Measurements from ENCODE around the gene MYO1C.
A peak's percentile ranks its signal among the peaks of the same experiment; 100 is the strongest.
"Not testable (repeated sequence)": the region's sequence is repeated elsewhere in the genome, so short reads cannot be mapped to it uniquely, and the experiment has no call there.

MYO1C gene, protein sequence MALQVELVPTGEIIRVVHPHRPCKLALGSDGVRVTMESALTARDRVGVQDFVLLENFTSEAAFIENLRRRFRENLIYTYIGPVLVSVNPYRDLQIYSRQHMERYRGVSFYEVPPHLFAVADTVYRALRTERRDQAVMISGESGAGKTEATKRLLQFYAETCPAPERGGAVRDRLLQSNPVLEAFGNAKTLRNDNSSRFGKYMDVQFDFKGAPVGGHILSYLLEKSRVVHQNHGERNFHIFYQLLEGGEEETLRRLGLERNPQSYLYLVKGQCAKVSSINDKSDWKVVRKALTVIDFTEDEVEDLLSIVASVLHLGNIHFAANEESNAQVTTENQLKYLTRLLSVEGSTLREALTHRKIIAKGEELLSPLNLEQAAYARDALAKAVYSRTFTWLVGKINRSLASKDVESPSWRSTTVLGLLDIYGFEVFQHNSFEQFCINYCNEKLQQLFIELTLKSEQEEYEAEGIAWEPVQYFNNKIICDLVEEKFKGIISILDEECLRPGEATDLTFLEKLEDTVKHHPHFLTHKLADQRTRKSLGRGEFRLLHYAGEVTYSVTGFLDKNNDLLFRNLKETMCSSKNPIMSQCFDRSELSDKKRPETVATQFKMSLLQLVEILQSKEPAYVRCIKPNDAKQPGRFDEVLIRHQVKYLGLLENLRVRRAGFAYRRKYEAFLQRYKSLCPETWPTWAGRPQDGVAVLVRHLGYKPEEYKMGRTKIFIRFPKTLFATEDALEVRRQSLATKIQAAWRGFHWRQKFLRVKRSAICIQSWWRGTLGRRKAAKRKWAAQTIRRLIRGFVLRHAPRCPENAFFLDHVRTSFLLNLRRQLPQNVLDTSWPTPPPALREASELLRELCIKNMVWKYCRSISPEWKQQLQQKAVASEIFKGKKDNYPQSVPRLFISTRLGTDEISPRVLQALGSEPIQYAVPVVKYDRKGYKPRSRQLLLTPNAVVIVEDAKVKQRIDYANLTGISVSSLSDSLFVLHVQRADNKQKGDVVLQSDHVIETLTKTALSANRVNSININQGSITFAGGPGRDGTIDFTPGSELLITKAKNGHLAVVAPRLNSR

GRCh38 chr17:1492249-1493206 is at the start of gene MYO1C:
MYO1C (minus strand) TSS chr17:1492686; CDS start chr17:1492487, 199 bp downstream.
- H3K4me3 ChIP-seq (ENCODE audit: low read length in 2 of 2) = peak within 1 kb of the TSS; percentile 38 to 67
- H3K27me3 ChIP-seq (ENCODE audit: control insufficient read depth in 1 of 2, insufficient read depth in 2 of 2, low read length in 2 of 2) = no peaks in the 10 kb centered on the region
- peaks cover 0 to 8% of the 10 kb centered on the region in 2 donors for H3K36me3 ChIP-seq (ENCODE audit: control insufficient read depth in 2 of 2, insufficient read depth in 2 of 2, low read length in 2 of 2)
- H3K27ac ChIP-seq (ENCODE audit: low read length) = peak within 1 kb of the TSS; percentile 84
- peak within 1 kb of the TSS; percentile 64 to 71 for H3K9ac ChIP-seq (ENCODE audit: low read length in 2 of 2)
- H3K9me3 ChIP-seq (ENCODE audit: control insufficient read depth in 2 of 2, low read length in 2 of 2) = no peaks in the 10 kb centered on the region
- H3K4me1 ChIP-seq (ENCODE audit: control insufficient read depth, insufficient read depth, low read length) = peaks cover 85% of the 10 kb centered on the region

DNA sequence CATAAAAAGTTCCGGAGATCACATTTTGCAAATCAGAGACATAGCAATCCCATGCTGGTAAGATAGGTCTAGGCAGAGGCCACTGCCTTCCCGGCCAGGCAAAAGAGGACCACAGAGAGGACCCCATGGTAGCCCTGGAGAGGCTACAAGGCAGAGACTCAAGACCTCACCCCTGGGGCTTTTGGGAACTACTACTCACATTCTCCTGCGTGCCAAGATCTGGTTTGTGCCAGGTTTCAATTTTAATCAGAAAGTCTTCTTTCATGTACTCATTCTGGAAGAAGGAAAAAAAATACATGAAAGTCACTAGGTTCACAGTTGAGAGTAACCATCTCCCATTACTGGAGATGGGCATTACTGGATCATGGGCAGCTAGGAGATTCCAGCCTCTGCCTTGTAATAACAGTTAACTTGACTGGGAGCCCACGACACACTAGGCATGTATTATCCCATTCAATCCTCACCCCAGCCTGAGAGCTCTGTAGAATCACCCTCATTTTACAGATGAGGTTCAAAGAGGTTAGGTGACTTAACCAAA is 49.0 kb upstream of the MYO1C start:
- Histone ChIP-seq H3K27me3 (ENCODE audit: control insufficient read depth in 1 of 2, insufficient read depth in 2 of 2, low read length in 2 of 2) (no peaks in the 10 kb centered on the region), H3K9me3 (ENCODE audit: control insufficient read depth in 2 of 2, low read length in 2 of 2) (no peaks in the 10 kb centered on the region), H3K27ac (ENCODE audit: low read length) (no peak overlapping the region), H3K4me1 (ENCODE audit: control insufficient read depth, insufficient read depth, low read length) (no peaks in the 10 kb centered on the region), H3K36me3 (ENCODE audit: control insufficient read depth in 2 of 2, insufficient read depth in 2 of 2, low read length in 2 of 2) (peaks cover 44 to 52% of the 10 kb centered on the region in 2 donors), H3K4me3 (ENCODE audit: low read length in 2 of 2) (no peak overlapping the region), H3K9ac (ENCODE audit: low read length in 2 of 2) (no peak overlapping the region)

DNA sequence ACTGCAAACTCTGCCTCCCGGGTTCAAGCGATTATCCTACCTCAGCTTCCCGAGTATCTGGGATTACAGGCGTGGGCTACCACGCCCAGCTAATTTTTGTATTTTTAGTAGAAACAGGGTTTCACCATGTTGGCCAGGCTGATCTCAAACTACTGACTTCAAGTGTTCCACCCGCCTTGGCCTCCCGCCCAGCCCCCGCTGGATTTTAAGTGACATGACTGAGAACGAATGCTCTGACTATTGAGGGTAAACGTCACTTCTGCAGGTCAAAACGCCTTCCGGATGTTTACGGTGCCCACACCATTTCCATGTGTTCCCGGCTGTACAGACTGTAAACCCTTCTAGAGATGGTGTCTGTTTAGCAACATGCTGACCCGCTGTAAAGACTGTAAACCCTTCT is 47.3 kb upstream of the MYO1C start:
- no peaks in the 10 kb centered on the region for H3K9me3 ChIP-seq (ENCODE audit: control insufficient read depth in 2 of 2, low read length in 2 of 2)
- H3K4me3 ChIP-seq (ENCODE audit: low read length in 2 of 2) = no peak overlapping the region
- H3K9ac ChIP-seq (ENCODE audit: low read length in 2 of 2) = no peak overlapping the region
- H3K27me3 ChIP-seq (ENCODE audit: control insufficient read depth in 1 of 2, insufficient read depth in 2 of 2, low read length in 2 of 2) = no peaks in the 10 kb centered on the region
- H3K27ac ChIP-seq (ENCODE audit: low read length) = no peak overlapping the region
- H3K36me3 ChIP-seq (ENCODE audit: control insufficient read depth in 2 of 2, insufficient read depth in 2 of 2, low read length in 2 of 2) = peaks cover 39 to 51% of the 10 kb centered on the region in 2 donors
- peaks cover 4% of the 10 kb centered on the region for H3K4me1 ChIP-seq (ENCODE audit: control insufficient read depth, insufficient read depth, low read length)

GRCh38 chr17:1535737-1536136 is 43.3 kb upstream of the MYO1C start:
- Histone ChIP-seq H3K36me3 (ENCODE audit: control insufficient read depth in 2 of 2, insufficient read depth in 2 of 2, low read length in 2 of 2) (peaks cover 46 to 53% of the 10 kb centered on the region in 2 donors), H3K9ac (ENCODE audit: low read length in 2 of 2) (no peak overlapping the region), H3K27ac (ENCODE audit: low read length) (no peak overlapping the region), H3K4me1 (ENCODE audit: control insufficient read depth, insufficient read depth, low read length) (peaks cover 4% of the 10 kb centered on the region), H3K4me3 (ENCODE audit: low read length in 2 of 2) (no peak overlapping the region), H3K9me3 (ENCODE audit: control insufficient read depth in 2 of 2, low read length in 2 of 2) (no peaks in the 10 kb centered on the region), H3K27me3 (ENCODE audit: control insufficient read depth in 1 of 2, insufficient read depth in 2 of 2, low read length in 2 of 2) (no peaks in the 10 kb centered on the region)

- H3K36me3 ChIP-seq (ENCODE audit: control insufficient read depth in 2 of 2, insufficient read depth in 2 of 2, low read length in 2 of 2) = peaks cover 40 to 50% of the 10 kb centered on the region in 2 donors
- H3K4me1 ChIP-seq (ENCODE audit: control insufficient read depth, insufficient read depth, low read length) = peaks cover 4% of the 10 kb centered on the region
- H3K27ac ChIP-seq (ENCODE audit: low read length) = no peak overlapping the region
Observed at GRCh38 chr17:1533661-1534325, 41.3 kb upstream of the MYO1C start.

GRCh38 chr17:1532836-1533602 is 40.5 kb upstream of the MYO1C start:
- Histone ChIP-seq H3K36me3 (ENCODE audit: control insufficient read depth in 2 of 2, insufficient read depth in 2 of 2, low read length in 2 of 2) (peaks cover 32 to 44% of the 10 kb centered on the region in 2 donors), H3K9ac (ENCODE audit: low read length in 2 of 2) (no peak overlapping the region), H3K4me1 (ENCODE audit: control insufficient read depth, insufficient read depth, low read length) (peaks cover 4% of the 10 kb centered on the region), H3K4me3 (ENCODE audit: low read length in 2 of 2) (no peak overlapping the region), H3K9me3 (ENCODE audit: control insufficient read depth in 2 of 2, low read length in 2 of 2) (no peaks in the 10 kb centered on the region), H3K27me3 (ENCODE audit: control insufficient read depth in 1 of 2, insufficient read depth in 2 of 2, low read length in 2 of 2) (no peaks in the 10 kb centered on the region), H3K27ac (ENCODE audit: low read length) (no peak overlapping the region)

More at GRCh38 chr17:1533661-1534325, 41.3 kb upstream of the MYO1C start:
- no peak overlapping the region for H3K4me3 ChIP-seq (ENCODE audit: low read length in 2 of 2)
- H3K9ac ChIP-seq (ENCODE audit: low read length in 2 of 2) = no peak overlapping the region
- no peaks in the 10 kb centered on the region for H3K27me3 ChIP-seq (ENCODE audit: control insufficient read depth in 1 of 2, insufficient read depth in 2 of 2, low read length in 2 of 2)
- H3K9me3 ChIP-seq (ENCODE audit: control insufficient read depth in 2 of 2, low read length in 2 of 2) = no peaks in the 10 kb centered on the region

- Histone ChIP-seq H3K27ac (ENCODE audit: low read length) (no peak overlapping the region), H3K9me3 (ENCODE audit: control insufficient read depth in 2 of 2, low read length in 2 of 2) (no peaks in the 10 kb centered on the region), H3K4me1 (ENCODE audit: control insufficient read depth, insufficient read depth, low read length) (no peaks in the 10 kb centered on the region), H3K36me3 (ENCODE audit: control insufficient read depth in 2 of 2, insufficient read depth in 2 of 2, low read length in 2 of 2) (peaks cover 35 to 43% of the 10 kb centered on the region in 2 donors), H3K27me3 (ENCODE audit: control insufficient read depth in 1 of 2, insufficient read depth in 2 of 2, low read length in 2 of 2) (no peaks in the 10 kb centered on the region), H3K9ac (ENCODE audit: low read length in 2 of 2) (no peak overlapping the region), H3K4me3 (ENCODE audit: low read length in 2 of 2) (no peak overlapping the region)
Observed at GRCh38 chr17:1529863-1530262, 37.4 kb upstream of the MYO1C start.

DNA sequence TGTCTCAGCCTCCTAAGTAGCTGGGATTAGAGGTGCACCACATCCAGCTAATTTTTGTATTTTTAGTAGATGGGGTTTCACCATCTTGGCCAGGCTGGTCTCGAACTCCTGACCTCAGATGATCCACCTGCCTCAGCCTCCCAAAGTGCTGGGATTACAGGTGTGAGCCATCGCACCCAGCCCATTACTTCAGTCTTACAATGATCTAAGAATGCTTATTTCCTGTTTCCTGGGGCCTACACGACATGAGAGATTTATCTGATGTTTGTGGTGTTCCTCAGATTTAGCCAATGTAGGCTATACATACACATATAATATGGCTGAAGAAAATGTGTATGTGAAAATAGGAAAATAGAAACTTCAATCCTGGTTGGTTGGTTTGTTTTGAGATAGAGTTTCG is 34.4 kb upstream of the MYO1C start:
- peaks cover 21 to 22% of the 10 kb centered on the region in 2 donors for H3K36me3 ChIP-seq (ENCODE audit: control insufficient read depth in 2 of 2, insufficient read depth in 2 of 2, low read length in 2 of 2)
- H3K9ac ChIP-seq (ENCODE audit: low read length in 2 of 2); H3K9me3 ChIP-seq (ENCODE audit: control insufficient read depth in 2 of 2, low read length in 2 of 2); H3K4me1 ChIP-seq (ENCODE audit: control insufficient read depth, insufficient read depth, low read length); H3K27ac ChIP-seq (ENCODE audit: low read length); H3K27me3 ChIP-seq (ENCODE audit: control insufficient read depth in 1 of 2, insufficient read depth in 2 of 2, low read length in 2 of 2); H3K4me3 ChIP-seq (ENCODE audit: low read length in 2 of 2): not testable (repeated sequence)

GRCh38 chr17:1522626-1523025 is 30.1 kb upstream of the MYO1C start:
- H3K9ac ChIP-seq (ENCODE audit: low read length in 2 of 2) = no peak overlapping the region
- H3K36me3 ChIP-seq (ENCODE audit: control insufficient read depth in 2 of 2, insufficient read depth in 2 of 2, low read length in 2 of 2) = peaks cover 20 to 27% of the 10 kb centered on the region in 2 donors
- H3K27me3 ChIP-seq (ENCODE audit: control insufficient read depth in 1 of 2, insufficient read depth in 2 of 2, low read length in 2 of 2) = no peaks in the 10 kb centered on the region
- no peaks in the 10 kb centered on the region for H3K9me3 ChIP-seq (ENCODE audit: control insufficient read depth in 2 of 2, low read length in 2 of 2)
- H3K4me1 ChIP-seq (ENCODE audit: control insufficient read depth, insufficient read depth, low read length) = peaks cover 1% of the 10 kb centered on the region
- no peak overlapping the region for H3K4me3 ChIP-seq (ENCODE audit: low read length in 2 of 2)
- H3K27ac ChIP-seq (ENCODE audit: low read length) = no peak overlapping the region

Measured in stomach smooth muscle (tissue), 2 donors.